Frontal cortex (tissue), 4 donors: ENCODE results near the gene APBA1. TPM values are rescaled to one million over a fixed set of nuclear protein-coding genes. Genes with fewer than 3 reads are reported as not detected.
"Not testable (repeated sequence)": the region's sequence is repeated elsewhere in the genome, so short reads cannot be mapped to it uniquely, and the experiment has no call there.

Source experiments
- DNase-seq, 2 donors: peaks; one replicate each; pipeline ENCODE4 v3.0.0; 2012; ENCODE audit warnings: low spot score in 2 of 2
- FAIRE-seq: peaks from 2 replicates; lab custom pipeline; 2012; peaks lifted over from hg19 to GRCh38; lab: Jason Lieb, UNC
- total RNA-seq: library from RNA; depleted of rRNA; stranded (reverse); fragments of >200 nt; gene quantifications from one replicate; pipeline ENCODE4 v1.2.3, GENCODE V29; 2014
- donor health status: control.
- donor health status: control.
- donor health status: control.

APBA1 gene
- total RNA-seq, 1 donor from 2014 or later = 24.9 TPM

GRCh38 chr9:69461103-69461887, 210.9 kb downstream of the APBA1 start:
- FAIRE-seq = no peak

GRCh38 chr9:69460012-69460411, 212.2 kb downstream of the APBA1 start:
- FAIRE-seq (no peak), DNase-seq (no peak)

More at GRCh38 chr9:69461103-69461887, 210.9 kb downstream of the APBA1 start:
- no peak for DNase-seq

GRCh38 chr9:69458176-69458575, 214.0 kb downstream of the APBA1 start:
- FAIRE-seq = no peak
- no peak for DNase-seq

- DNase-seq (no peak), FAIRE-seq (no peak)
These were observed 216.0 kb downstream of the APBA1 start for GRCh38 chr9:69456201-69456600.

GRCh38 chr9:69455311-69455710, 216.9 kb downstream of the APBA1 start:
- FAIRE-seq (no peak), DNase-seq (no peak)

GRCh38 chr9:69454321-69454720, 217.8 kb downstream of the APBA1 start:
- FAIRE-seq (no peak), DNase-seq (no peak)

- DNase-seq (no peak), FAIRE-seq (no peak)
These were observed 218.4 kb downstream of the APBA1 start for GRCh38 chr9:69453746-69454145.

GRCh38 chr9:69452110-69452782, 219.9 kb downstream of the APBA1 start:
- FAIRE-seq = no peak
- DNase-seq = no peak

GRCh38 chr9:69446496-69446895, 225.7 kb downstream of the APBA1 start:
- FAIRE-seq (no peak), DNase-seq (no peak)

GRCh38 chr9:69445251-69445650, 226.9 kb downstream of the APBA1 start:
- DNase-seq (no peak), FAIRE-seq (no peak)

- DNase-seq = no peak
- FAIRE-seq = no peak
These were observed 227.4 kb downstream of the APBA1 start for GRCh38 chr9:69444791-69445190.

- FAIRE-seq = no peak
- no peak for DNase-seq
These were observed 228.2 kb downstream of the APBA1 start for GRCh38 chr9:69444021-69444420.

- FAIRE-seq = no peak
- no peak for DNase-seq
These were observed 229.0 kb downstream of the APBA1 start for GRCh38 chr9:69443178-69443577.

GRCh38 chr9:69442486-69442885, 229.7 kb downstream of the APBA1 start:
- FAIRE-seq (no peak), DNase-seq (no peak)

- DNase-seq, FAIRE-seq: not testable (repeated sequence)
These were observed 231.8 kb downstream of the APBA1 start for GRCh38 chr9:69440254-69440955.

GRCh38 chr9:69439654-69440053, 232.5 kb downstream of the APBA1 start:
- DNase-seq, FAIRE-seq: not testable (repeated sequence)

- no peak for FAIRE-seq
- no peak for DNase-seq
These were observed 238.2 kb downstream of the APBA1 start for GRCh38 chr9:69433968-69434367.

GRCh38 chr9:69433392-69433791, 238.8 kb downstream of the APBA1 start:
- no peak for FAIRE-seq

GRCh38 chr9:69432623-69433022, 239.5 kb downstream of the APBA1 start:
- FAIRE-seq = no peak
- no peak for DNase-seq

More at GRCh38 chr9:69433392-69433791, 238.8 kb downstream of the APBA1 start:
- DNase-seq = no peak

GRCh38 chr9:69431777-69432176, 240.4 kb downstream of the APBA1 start:
- no peak for DNase-seq
- FAIRE-seq = no peak

GRCh38 chr9:69431203-69431602, 241.0 kb downstream of the APBA1 start:
- DNase-seq (no peak), FAIRE-seq (no peak)
